ENCODE results near the gene GGCT. TPM values are rescaled to one million over a fixed set of nuclear protein-coding genes. Genes with fewer than 3 reads are reported as not detected.

Gene GGCT
- total RNA-seq, 4 donors from 2014 or later = 33.6 to 210 (median 130) TPM

DNA sequence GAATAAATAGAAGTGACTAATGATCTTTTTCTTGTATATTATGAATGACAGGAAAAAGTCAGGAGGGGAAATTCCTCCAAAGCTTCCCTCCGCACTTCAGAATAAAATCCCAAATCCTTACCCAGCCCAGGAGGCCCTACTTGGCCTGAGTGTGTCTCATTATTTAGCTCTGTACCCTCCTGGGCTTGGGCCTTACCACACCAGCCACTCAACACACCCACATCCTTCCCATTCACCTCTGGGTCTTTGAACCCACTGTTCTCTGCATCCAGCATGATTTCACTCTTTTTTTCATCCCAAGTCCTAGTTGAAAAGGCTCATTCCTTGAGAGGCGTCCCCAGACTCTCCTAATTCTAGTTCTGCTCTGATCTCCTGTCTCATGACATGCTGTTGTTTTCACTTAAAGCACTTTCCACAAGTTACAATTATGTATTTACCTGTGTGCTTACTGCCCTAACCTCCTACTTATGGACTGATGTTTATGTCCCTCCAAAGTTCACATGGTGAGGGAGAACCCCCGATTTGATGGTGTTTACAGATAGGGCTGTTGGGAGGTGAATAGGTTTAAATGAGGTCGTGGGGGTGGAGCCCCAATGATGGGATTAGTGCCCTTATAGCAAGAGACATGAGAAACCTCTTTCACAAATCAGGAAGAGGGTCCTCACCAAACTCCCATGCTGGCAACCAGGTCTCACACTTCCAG, 32.4 kb downstream of the GGCT start:
- TF ChIP-seq, protein P1, sequence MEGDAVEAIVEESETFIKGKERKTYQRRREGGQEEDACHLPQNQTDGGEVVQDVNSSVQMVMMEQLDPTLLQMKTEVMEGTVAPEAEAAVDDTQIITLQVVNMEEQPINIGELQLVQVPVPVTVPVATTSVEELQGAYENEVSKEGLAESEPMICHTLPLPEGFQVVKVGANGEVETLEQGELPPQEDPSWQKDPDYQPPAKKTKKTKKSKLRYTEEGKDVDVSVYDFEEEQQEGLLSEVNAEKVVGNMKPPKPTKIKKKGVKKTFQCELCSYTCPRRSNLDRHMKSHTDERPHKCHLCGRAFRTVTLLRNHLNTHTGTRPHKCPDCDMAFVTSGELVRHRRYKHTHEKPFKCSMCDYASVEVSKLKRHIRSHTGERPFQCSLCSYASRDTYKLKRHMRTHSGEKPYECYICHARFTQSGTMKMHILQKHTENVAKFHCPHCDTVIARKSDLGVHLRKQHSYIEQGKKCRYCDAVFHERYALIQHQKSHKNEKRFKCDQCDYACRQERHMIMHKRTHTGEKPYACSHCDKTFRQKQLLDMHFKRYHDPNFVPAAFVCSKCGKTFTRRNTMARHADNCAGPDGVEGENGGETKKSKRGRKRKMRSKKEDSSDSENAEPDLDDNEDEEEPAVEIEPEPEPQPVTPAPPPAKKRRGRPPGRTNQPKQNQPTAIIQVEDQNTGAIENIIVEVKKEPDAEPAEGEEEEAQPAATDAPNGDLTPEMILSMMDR (IDR thresholded peaks at IDR 0.05) = no peak
- DNase-seq (ENCODE audit: low spot score) (no peak), ATAC-seq (ENCODE audit: low FRiP score) (no peak)

DNA sequence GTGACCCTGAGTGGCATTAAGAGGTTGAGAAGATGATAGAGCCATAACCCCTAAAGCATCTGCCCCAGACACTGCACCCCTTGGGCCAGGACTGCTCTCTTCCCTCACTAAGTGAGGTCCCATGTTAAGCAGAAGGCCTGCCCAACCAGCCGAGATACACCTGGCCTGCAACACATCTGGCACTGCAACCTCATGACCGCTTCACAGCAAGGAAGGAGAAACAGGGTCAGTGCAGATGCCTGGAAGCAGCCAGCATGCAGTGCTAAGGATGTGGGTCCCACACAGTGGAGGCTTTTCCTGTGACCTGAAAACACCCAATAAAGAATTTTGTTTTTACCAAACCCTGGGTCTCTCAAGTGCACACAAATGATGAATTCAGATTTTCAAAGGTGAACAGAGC, 33.4 kb downstream of the GGCT start:
- DNase-seq (ENCODE audit: low spot score) (no peak), ATAC-seq (ENCODE audit: low FRiP score) (no peak)
- TF ChIP-seq, protein P1 (IDR thresholded peaks at IDR 0.05) = no peak

DNA sequence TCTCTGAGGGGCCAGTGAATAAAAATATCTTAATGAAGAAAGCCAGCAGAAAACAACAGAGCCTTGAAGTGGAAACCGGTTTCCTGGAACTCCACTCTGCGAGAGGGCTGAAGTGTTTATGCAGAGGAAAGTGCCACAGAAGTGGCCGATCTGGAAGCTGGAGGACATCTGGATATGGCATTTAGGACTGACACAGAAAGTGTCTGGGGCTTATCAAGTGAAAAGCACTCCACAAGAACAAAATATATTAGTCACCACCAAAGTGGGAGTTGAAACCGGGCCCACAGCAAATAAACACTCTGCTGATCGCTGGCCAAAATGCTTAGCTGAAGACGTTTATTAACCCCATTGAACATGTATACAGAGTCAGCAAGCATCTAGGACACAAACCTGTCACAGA, 33.9 kb downstream of the GGCT start:
- peak; percentile 17 for ATAC-seq (ENCODE audit: low FRiP score)
- no peak for DNase-seq (ENCODE audit: low spot score)
- TF ChIP-seq, protein P1 (IDR thresholded peaks at IDR 0.05) = no peak

DNA sequence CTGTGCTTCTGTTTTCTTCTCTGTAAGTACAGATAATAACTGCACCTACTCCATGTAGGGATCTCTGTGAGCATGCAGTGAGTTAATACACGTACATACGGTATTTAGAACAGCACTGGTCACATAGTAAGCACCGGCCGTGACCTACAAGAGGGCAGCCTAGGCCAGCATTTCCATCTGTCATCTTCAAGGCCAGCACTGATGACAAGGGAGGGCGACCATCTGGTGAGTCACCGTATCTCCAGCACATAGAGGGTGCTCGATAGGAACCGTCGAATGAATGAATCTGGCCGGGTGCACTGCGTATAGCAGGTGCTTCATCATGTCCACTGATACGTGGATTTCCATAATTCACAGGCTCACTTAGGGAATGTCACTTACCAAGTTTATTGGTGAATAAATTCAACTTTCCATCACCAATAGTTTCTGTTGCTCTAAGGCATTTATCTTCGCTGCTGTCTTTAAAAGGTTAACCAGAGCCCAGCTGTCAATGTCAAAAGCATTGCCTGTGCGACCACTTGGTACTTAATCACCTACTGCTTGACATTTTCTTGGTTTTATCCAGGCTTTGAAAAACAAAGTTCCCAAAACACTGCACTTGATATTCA, 34.4 kb downstream of the GGCT start:
- TF ChIP-seq, protein P1 (IDR thresholded peaks at IDR 0.05) = no peak
- DNase-seq (ENCODE audit: low spot score) (no peak), ATAC-seq (ENCODE audit: low FRiP score) (peak; percentile 32)

DNA sequence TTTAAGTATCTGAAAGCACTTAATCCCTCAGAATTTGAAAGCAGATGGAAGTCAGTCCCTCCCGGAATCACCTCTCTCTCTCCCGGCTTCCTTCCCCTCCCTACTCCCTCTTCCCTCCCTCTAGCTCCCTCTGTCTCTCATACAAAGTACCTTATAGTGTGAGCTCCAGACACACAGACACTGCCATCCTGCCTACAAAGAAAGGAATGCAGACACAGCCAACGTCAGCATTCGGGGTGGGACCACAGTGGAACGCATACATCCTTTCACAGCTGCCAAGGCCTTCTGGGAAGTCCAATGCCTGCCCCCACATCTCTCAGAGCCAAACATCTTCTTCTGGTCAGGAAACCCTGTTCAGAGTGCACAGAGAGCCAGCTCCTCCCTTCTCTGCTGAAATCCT, 35.3 kb downstream of the GGCT start:
- TF ChIP-seq, protein P1 (IDR thresholded peaks at IDR 0.05) = no peak
- ATAC-seq (ENCODE audit: low FRiP score) (peak; percentile 85), DNase-seq (ENCODE audit: low spot score) (peak; percentile 77)

DNA sequence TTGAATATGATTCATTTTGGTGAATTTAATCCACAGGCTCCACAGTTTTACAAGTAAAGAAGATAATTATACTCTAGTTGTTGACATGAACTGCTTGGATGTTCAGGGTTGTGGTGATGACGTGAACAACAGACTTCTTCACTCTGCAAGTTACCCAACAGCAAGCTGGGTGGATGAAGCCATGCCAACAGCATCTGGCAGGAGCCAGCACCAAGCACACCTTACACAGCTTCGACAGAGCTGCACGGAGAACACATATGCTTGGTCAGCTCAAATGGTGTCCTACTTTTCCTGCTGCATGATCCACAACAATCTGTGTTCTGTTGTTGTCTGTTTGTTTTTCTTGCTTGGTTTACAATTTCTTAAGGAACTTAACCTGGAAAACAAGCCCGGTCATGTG, 35.8 kb downstream of the GGCT start:
- ATAC-seq (ENCODE audit: low FRiP score) (peak; percentile 54), DNase-seq (ENCODE audit: low spot score) (no peak)
- TF ChIP-seq, protein P1 (IDR thresholded peaks at IDR 0.05) = no peak

DNA sequence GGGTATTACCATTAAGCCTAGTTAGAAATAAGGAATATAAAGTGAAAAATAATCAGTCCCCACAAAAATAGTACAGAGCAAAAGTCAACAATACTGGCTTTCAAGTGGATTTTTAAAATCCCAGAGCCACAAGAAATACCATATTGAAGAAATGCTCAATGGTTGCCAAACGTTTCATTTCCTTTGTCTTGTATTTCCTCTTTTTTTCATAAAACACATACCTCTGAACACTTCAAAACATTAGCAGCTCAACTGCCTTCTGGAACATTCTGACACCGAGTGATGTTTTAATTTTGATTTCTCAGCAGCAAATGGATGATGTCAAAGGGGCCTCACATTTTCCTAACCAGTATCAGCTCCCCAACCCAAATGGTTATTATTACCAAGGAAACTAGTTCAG, 36.6 kb downstream of the GGCT start:
- TF ChIP-seq, protein P1 (IDR thresholded peaks at IDR 0.05) = no peak
- ATAC-seq (ENCODE audit: low FRiP score) = no peak
- DNase-seq (ENCODE audit: low spot score) = no peak
